ENCODE measurements around the gene JARID2.
"Not testable (repeated sequence)": the region's sequence is repeated elsewhere in the genome, so short reads cannot be mapped to it uniquely, and the experiment has no call there.

JARID2 gene

GRCh38 chr6:15539722-15540270, 293.9 kb downstream of the JARID2 start:
- DNase-seq (ENCODE audit: low read depth in 2 of 2) = no peak

GRCh38 chr6:15543332-15543917, 297.6 kb downstream of the JARID2 start:
- not testable (repeated sequence) for DNase-seq (ENCODE audit: low read depth in 2 of 2)

- no peak for DNase-seq (ENCODE audit: low read depth in 2 of 2)
Measured at GRCh38 chr6:15544321-15544900, 298.5 kb downstream of the JARID2 start.

- no peak for DNase-seq (ENCODE audit: low read depth in 2 of 2)
Measured at GRCh38 chr6:15546591-15546990, 300.7 kb downstream of the JARID2 start.

GRCh38 chr6:15547400-15547799, 301.5 kb downstream of the JARID2 start:
- DNase-seq (ENCODE audit: low read depth in 2 of 2) = no peak

GRCh38 chr6:15549371-15549770, 303.5 kb downstream of the JARID2 start:
- DNase-seq (ENCODE audit: low read depth in 2 of 2) = no peak

GRCh38 chr6:15550546-15551123, 304.8 kb downstream of the JARID2 start:
- no peak for DNase-seq (ENCODE audit: low read depth in 2 of 2)

GRCh38 chr6:15551262-15551661, 305.4 kb downstream of the JARID2 start:
- DNase-seq (ENCODE audit: low read depth in 2 of 2) = no peak

- no peak for DNase-seq (ENCODE audit: low read depth in 2 of 2)
Measured at GRCh38 chr6:15551798-15552197, 305.9 kb downstream of the JARID2 start.

- DNase-seq (ENCODE audit: low read depth in 2 of 2) = no peak
Measured at GRCh38 chr6:15553031-15553430, 307.2 kb downstream of the JARID2 start.

- no peak for DNase-seq (ENCODE audit: low read depth in 2 of 2)
Measured at GRCh38 chr6:15553736-15554294, 307.9 kb downstream of the JARID2 start.

GRCh38 chr6:15554728-15555100, 308.8 kb downstream of the JARID2 start:
- DNase-seq (ENCODE audit: low read depth in 2 of 2) = no peak

- DNase-seq (ENCODE audit: low read depth in 2 of 2) = no peak
Measured at GRCh38 chr6:15555101-15556038, 309.5 kb downstream of the JARID2 start.

- DNase-seq (ENCODE audit: low read depth in 2 of 2) = no peak
Measured at GRCh38 chr6:15556711-15557110, 310.8 kb downstream of the JARID2 start.

GRCh38 chr6:15557174-15557573, 311.3 kb downstream of the JARID2 start:
- no peak for DNase-seq (ENCODE audit: low read depth in 2 of 2)

GRCh38 chr6:15560713-15561112, 314.8 kb downstream of the JARID2 start:
- no peak for DNase-seq (ENCODE audit: low read depth in 2 of 2)

GRCh38 chr6:15561447-15562199, 315.8 kb downstream of the JARID2 start:
- no peak for DNase-seq (ENCODE audit: low read depth in 2 of 2)

- no peak for DNase-seq (ENCODE audit: low read depth in 2 of 2)
Measured at GRCh38 chr6:15562977-15563376, 317.1 kb downstream of the JARID2 start.

- DNase-seq (ENCODE audit: low read depth in 2 of 2) = no peak
Measured at GRCh38 chr6:15569035-15569995, 323.4 kb downstream of the JARID2 start.

- no peak for DNase-seq (ENCODE audit: low read depth in 2 of 2)
Measured at GRCh38 chr6:15570171-15570570, 324.3 kb downstream of the JARID2 start.
